AG04449 (cell line): ENCODE data around the gene LY6G6F.

Experiments used
- CTCF ChIA-PET: fragments of 350-600 bp; formaldehyde crosslinking; extraction: SDS; loops from one replicate; lab custom pipeline; 2021; ENCODE audit warnings: antibody characterized with exemption; lab: Yijun Ruan, JAX
- POLR2A ChIA-PET: fragments of 400-600, 350-600 bp; formaldehyde crosslinking; extraction: SDS; loops from one replicate; lab custom pipeline; 2020; ENCODE audit warnings: antibody characterized with exemption, inconsistent platforms; lab: Yijun Ruan, JAX
- DNase-seq: peaks from one replicate; pipeline ENCODE4 v3.0.0-alpha.2; 2010; ENCODE audit warnings: low read depth, low spot score
- H3K4me3 ChIP-seq: 2 replicates; pipeline ENCODE4 v1.5.1; 2011; ENCODE audit warnings: low read depth, mild to moderate bottlenecking, control low read depth, low read length
- TF ChIP-seq, protein P1 (sequence below): IDR thresholded peaks from one replicate; pipeline ENCODE4 v1.5.1; 2011; ENCODE audit warnings: mild to moderate bottlenecking, moderate library complexity, low read length, control low read depth, inconsistent platforms; ENCODE audit not compliant: insufficient read depth; ENCODE audit errors: missing control alignments

The LY6G6F gene

GRCh38 chr6:31723245-31723979, 16.7 kb downstream of the LY6G6F start, which contains the start of gene MPIG6B:
Gene MPIG6B (plus strand): TSS chr6:31723373. CDS start chr6:31723384, 11 bp downstream.
- CTCF ChIA-PET = interaction anchor here (1.0 to 1.6 kb wide), 3 partner anchors 47 to 229 kb away, joined by 4 to 8 read pairs (median 4); no protein-coding TSS in a partner anchor
- no peak for DNase-seq
- TF ChIP-seq, protein P1, sequence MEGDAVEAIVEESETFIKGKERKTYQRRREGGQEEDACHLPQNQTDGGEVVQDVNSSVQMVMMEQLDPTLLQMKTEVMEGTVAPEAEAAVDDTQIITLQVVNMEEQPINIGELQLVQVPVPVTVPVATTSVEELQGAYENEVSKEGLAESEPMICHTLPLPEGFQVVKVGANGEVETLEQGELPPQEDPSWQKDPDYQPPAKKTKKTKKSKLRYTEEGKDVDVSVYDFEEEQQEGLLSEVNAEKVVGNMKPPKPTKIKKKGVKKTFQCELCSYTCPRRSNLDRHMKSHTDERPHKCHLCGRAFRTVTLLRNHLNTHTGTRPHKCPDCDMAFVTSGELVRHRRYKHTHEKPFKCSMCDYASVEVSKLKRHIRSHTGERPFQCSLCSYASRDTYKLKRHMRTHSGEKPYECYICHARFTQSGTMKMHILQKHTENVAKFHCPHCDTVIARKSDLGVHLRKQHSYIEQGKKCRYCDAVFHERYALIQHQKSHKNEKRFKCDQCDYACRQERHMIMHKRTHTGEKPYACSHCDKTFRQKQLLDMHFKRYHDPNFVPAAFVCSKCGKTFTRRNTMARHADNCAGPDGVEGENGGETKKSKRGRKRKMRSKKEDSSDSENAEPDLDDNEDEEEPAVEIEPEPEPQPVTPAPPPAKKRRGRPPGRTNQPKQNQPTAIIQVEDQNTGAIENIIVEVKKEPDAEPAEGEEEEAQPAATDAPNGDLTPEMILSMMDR = no peak
- H3K4me3 ChIP-seq = no peak within 1 kb of the TSS
- POLR2A ChIA-PET = no interaction called here

DNA sequence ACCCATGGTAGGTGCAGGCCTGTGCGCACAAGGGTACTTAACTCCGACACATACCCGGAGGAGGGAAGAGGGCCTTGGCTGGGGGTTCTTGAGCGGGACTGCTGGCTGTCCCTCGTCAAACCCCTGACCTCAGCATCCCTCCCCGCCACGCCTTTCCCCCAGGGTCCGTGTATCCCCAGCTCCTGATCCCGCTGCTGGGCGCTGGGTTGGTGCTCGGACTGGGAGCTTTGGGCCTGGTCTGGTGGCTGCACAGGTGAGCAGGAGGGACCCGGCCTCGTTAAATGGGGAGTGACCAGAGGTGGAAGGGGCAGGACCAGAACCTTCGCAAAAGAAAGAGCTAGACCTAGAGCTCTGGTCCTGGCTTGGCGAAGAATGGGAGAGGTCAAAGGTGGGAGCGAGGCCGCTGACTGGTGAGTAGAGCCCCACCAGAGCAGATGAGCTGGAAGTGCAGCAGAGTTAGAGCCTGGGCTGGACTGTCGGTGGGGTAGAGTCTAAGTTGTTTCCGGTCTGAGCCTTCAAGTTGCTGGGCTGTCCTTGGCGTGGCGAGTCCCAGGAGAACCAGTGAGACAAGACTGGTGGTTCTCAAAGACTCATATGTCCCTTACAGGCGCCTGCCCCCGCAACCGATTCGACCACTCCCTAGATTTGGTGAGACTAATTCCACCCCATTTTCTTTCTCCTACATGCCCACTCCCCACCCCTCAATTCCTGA, 17.5 kb downstream of the LY6G6F start:
- CTCF ChIA-PET = interaction anchor here (0.6 to 1.6 kb wide), 4 partner anchors 11 to 107 kb away, joined by 3 to 8 read pairs (median 4); no protein-coding TSS in a partner anchor
- TF ChIP-seq, protein P1 = no peak
- DNase-seq = no peak
- POLR2A ChIA-PET = interaction anchor here (1.1 kb wide), 1 partner anchor 29 kb away, joined by 5 read pairs; no protein-coding TSS in a partner anchor
- no peak overlapping the region for H3K4me3 ChIP-seq

- TF ChIP-seq, protein P1 = no peak
- no peak for DNase-seq
- ChIA-PET CTCF (interaction anchor here (1.6 kb wide), 1 partner anchor 10 kb away, joined by 3 read pairs; no protein-coding TSS in a partner anchor), POLR2A (interaction anchor here (1.4 kb wide), 1 partner anchor 102 kb away, joined by 3 read pairs; the partner anchor contains the start of gene HSPA1B)
- H3K4me3 ChIP-seq = no peak overlapping the region
Observed at GRCh38 chr6:31725502-31726350, 19.1 kb downstream of the LY6G6F start.

DNA sequence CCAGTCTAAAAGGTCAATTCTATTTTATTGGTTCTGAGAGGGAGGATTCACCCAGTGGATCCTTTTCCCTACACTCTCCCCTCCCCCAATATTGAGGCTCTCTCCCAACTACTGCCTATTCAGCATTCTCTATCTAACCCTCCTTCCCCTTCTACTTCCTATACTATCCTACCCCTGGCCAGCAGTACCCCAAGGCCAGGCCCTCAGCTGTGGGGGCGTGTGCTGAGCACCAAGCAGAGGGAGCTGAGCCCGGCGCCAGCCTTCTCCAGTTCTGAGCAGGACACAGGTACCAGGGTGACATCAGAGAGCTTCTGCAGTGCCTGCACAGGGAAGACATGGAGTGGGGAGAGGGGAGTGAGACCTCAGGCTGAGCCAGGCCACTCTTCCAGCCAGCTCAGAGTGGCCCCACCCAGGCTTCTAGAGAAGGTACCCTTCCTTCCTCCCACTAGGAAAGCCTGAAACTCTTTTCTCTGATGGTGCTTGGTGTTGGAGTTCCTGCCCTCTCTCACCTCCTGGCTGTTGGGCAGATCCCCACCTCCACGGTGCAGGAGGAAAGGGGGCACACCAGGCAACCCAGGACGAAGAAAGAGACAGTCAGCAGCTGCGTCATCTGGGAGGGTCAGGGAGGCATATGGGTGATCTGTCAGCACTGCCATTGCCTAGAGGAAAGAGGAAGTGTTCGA, 20.5 kb downstream of the LY6G6F start:
- H3K4me3 ChIP-seq = no peak overlapping the region
- ChIA-PET CTCF (interaction anchor here (0.9 to 1.6 kb wide), 3 partner anchors 13 to 64 kb away, joined by 3 to 4 read pairs (median 3); no protein-coding TSS in a partner anchor), POLR2A (interaction anchor here (1.6 to 3.9 kb wide), 2 partner anchors 15 to 100 kb away, joined by 5 to 16 read pairs; partner anchors contain the start of gene HSPA1B)
- TF ChIP-seq, protein P1 = no peak
- DNase-seq = no peak
